Vagina (tissue), 2 donors: ENCODE results near the gene FAAH2. TPM values are rescaled to one million over a fixed set of nuclear protein-coding genes. Genes with fewer than 3 reads are reported as not detected.

Experiments
- DNase-seq, 2 donors: peaks; one replicate each; pipeline ENCODE4 v3.0.0-alpha.2; 2017; ENCODE audit errors: extremely low spot score in 2 of 2
- H3K27ac ChIP-seq: fragments of 200-600 bp; sonication (generic); one replicate; pipeline ENCODE4 v1.5.1; 2019
- H3K27me3 ChIP-seq: fragments of 200-600 bp; sonication (generic); one replicate; pipeline ENCODE4 v1.5.1; 2019
- H3K36me3 ChIP-seq, 2 donors: fragments of 200-600 bp; sonication (generic); one replicate each; pipeline ENCODE4 v1.5.1; 2017 to 2019
- H3K4me1 ChIP-seq: fragments of 200-600 bp; sonication (generic); one replicate; pipeline ENCODE4 v1.5.1; 2019
- H3K4me3 ChIP-seq, 2 donors: fragments of 200-600 bp; sonication (generic); 1 replicate in 1 of 2; 2 replicates in 1 of 2; pipeline ENCODE4 v1.5.1; 2016 to 2019
- H3K9me3 ChIP-seq: fragments of 200-600 bp; sonication (generic); one replicate; pipeline ENCODE4 v1.5.1; 2019
- CTCF ChIP-seq, 3 experiments: fragments of 450-650 bp in 2 of 3; fragments of 200-600 bp in 1 of 3; sonication (generic) in 1 of 3; IDR thresholded peaks; one replicate each; pipeline ENCODE4 v1.5.1; 2017 to 2019; ENCODE audit warnings: antibody characterized with exemption in 3 of 3, mild to moderate bottlenecking in 2 of 3, moderate library complexity in 2 of 3
- POLR2A ChIP-seq, 2 donors: fragments of 450-650 bp; IDR thresholded peaks; one replicate each; pipeline ENCODE4 v1.6.1; 2017; ENCODE audit warnings: antibody characterized with exemption in 2 of 2, mild to moderate bottlenecking in 2 of 2, moderate library complexity in 2 of 2
- POLR2AphosphoS5 ChIP-seq, 2 donors: sonication (generic); formaldehyde crosslinking; IDR thresholded peaks; one replicate each; pipeline ENCODE4 v1.9.0; 2017; ENCODE audit warnings: antibody characterized with exemption in 2 of 2, mild to moderate bottlenecking in 2 of 2, low read depth in 1 of 2; ENCODE audit not compliant: insufficient read depth in 1 of 2
- intact Hi-C: fragments of 100-400 bp; cut with DNase I; formaldehyde crosslinking; loops from one replicate; pipeline ENCODE4 v1.15.1; 2023
- total RNA-seq: library from RNA; depleted of rRNA; stranded (reverse); fragments of >200 nt; gene quantifications from one replicate; pipeline ENCODE4 v1.2.3, GENCODE V29; 2016

The FAAH2 gene
- total RNA-seq, 1 donor from 2014 or later = 10.6 TPM

DNA sequence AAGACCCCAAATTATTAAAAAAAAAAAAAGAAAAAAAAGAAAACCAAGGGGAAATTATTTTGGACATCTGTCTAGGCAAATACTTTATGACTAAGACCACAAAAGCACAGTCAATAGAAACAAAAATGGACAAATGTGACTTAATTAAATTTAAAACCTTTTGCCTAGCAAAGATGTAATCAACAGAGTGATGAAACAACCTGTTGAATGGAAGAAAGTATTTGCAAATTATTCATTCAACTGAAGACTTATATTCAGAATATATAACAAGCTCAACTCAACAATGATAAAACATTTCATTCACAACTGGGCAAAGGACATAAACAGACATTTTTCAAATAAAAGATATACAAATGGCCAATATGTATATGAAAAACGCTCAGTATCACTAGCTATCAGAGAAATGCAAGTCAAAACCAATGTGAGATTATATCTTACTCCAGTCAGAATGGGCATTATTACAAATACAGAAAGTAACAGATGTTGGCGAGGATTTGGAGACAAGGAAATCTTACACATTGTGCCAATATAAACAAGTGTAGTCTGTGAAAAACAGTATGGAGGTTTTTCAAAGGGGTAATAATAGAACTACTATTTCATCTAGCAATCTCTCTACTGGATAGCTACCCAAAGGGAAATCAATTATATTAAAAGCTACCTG, 67.1 kb downstream of the FAAH2 start:
- Histone ChIP-seq H3K27me3 (no peaks in the 10 kb centered on the region), H3K4me1 (no peaks in the 10 kb centered on the region), H3K4me3 (no peak overlapping the region), H3K27ac (no peak overlapping the region), H3K36me3 (no peaks in the 10 kb centered on the region), H3K9me3 (peaks cover 2% of the 10 kb centered on the region)
- DNase-seq = no peak
- no peak for TF ChIP-seq POLR2AphosphoS5 (IDR thresholded peaks at IDR 0.05; ENCODE audit: insufficient read depth in 1 of 2, low read depth in 1 of 2)
- no peak for TF ChIP-seq CTCF (IDR thresholded peaks at IDR 0.05)
- TF ChIP-seq POLR2A (IDR thresholded peaks at IDR 0.05) = no peak
- intact Hi-C loops = no loop called here

DNA sequence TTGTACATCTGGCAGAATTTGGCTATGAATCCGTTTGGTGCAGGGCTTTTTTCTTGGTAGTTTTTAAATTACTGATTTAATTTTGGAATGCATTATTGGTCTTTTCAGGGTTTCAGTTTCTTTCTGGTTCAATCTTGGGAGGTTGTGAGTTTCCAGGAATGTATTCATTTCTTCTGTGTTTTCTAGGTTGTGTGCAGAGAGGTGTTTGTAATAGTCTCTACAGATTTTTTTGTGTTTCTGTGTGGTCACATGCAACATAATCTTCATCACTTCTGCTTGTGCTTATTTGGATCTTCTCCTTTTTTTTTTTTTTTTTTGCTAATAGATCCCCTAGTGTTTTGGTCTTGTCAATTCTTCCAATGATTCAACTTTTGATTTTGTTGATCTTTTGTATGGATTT, 77.6 kb downstream of the FAAH2 start:
- Histone ChIP-seq H3K36me3 (no peaks in the 10 kb centered on the region), H3K9me3 (no peaks in the 10 kb centered on the region), H3K27me3 (no peaks in the 10 kb centered on the region), H3K4me3 (no peak overlapping the region), H3K4me1 (no peaks in the 10 kb centered on the region), H3K27ac (no peak overlapping the region)
- TF ChIP-seq POLR2A (IDR thresholded peaks at IDR 0.05) (no peak), CTCF (IDR thresholded peaks at IDR 0.05) (no peak), POLR2AphosphoS5 (IDR thresholded peaks at IDR 0.05; ENCODE audit: insufficient read depth in 1 of 2, low read depth in 1 of 2) (no peak)
- intact Hi-C loops = no loop called here
- no peak for DNase-seq

DNA sequence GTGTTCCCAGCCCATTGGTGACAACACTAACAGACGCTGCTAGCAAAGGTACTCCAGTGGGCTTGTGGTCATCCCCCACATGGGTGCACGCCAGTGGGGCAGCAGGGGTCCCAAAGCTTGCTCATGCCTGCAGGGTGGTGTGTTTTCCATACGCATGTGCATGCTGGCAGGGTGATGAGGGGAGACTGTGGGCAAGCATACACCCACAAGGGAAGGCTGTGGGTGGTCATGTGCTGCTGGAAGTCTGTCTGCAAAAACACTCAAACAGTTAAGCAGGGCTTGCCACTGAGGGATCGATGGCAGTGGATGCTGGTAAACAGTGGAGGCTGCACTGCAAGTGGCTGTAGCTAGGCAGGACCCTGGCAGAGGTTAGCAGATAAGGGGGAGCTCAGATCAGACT, 79.9 kb downstream of the FAAH2 start:
- TF ChIP-seq CTCF (IDR thresholded peaks at IDR 0.05) = no peak
- TF ChIP-seq POLR2A (IDR thresholded peaks at IDR 0.05) = no peak
- no peak for TF ChIP-seq POLR2AphosphoS5 (IDR thresholded peaks at IDR 0.05; ENCODE audit: insufficient read depth in 1 of 2, low read depth in 1 of 2)

GRCh38 chrX:57367649-57368048, 81.1 kb downstream of the FAAH2 start:
- H3K9me3 ChIP-seq = no peaks in the 10 kb centered on the region
- H3K27ac ChIP-seq = no peak overlapping the region
- no peaks in the 10 kb centered on the region for H3K27me3 ChIP-seq
- no peaks in the 10 kb centered on the region for H3K4me1 ChIP-seq
- no peak overlapping the region for H3K4me3 ChIP-seq
- H3K36me3 ChIP-seq = no peaks in the 10 kb centered on the region
- TF ChIP-seq POLR2AphosphoS5 (IDR thresholded peaks at IDR 0.05; ENCODE audit: insufficient read depth in 1 of 2, low read depth in 1 of 2) = no peak
- no peak for TF ChIP-seq POLR2A (IDR thresholded peaks at IDR 0.05)
- TF ChIP-seq CTCF (IDR thresholded peaks at IDR 0.05) = no peak
- intact Hi-C loops = no loop called here
- DNase-seq = no peak

More for the DNA sequence above, 79.9 kb downstream of the FAAH2 start:
- DNase-seq = no peak
- H3K4me3 ChIP-seq = no peak overlapping the region
- intact Hi-C loops = no loop called here
- H3K27me3 ChIP-seq = no peaks in the 10 kb centered on the region
- H3K36me3 ChIP-seq = no peaks in the 10 kb centered on the region
- H3K4me1 ChIP-seq = no peaks in the 10 kb centered on the region
- no peak overlapping the region for H3K27ac ChIP-seq
- H3K9me3 ChIP-seq = no peaks in the 10 kb centered on the region

- H3K36me3 ChIP-seq = no peaks in the 10 kb centered on the region
- no peaks in the 10 kb centered on the region for H3K27me3 ChIP-seq
- no peaks in the 10 kb centered on the region for H3K4me1 ChIP-seq
- H3K9me3 ChIP-seq = no peaks in the 10 kb centered on the region
- TF ChIP-seq CTCF (IDR thresholded peaks at IDR 0.05) = no peak
- no peak for TF ChIP-seq POLR2A (IDR thresholded peaks at IDR 0.05)
- TF ChIP-seq POLR2AphosphoS5 (IDR thresholded peaks at IDR 0.05; ENCODE audit: insufficient read depth in 1 of 2, low read depth in 1 of 2) = no peak
- no peak overlapping the region for H3K4me3 ChIP-seq
- no peak for DNase-seq
- no peak overlapping the region for H3K27ac ChIP-seq
- intact Hi-C loops = no loop called here
Observed at GRCh38 chrX:57368158-57368557, 81.7 kb downstream of the FAAH2 start.
